Skeletal muscle satellite cell (primary cell): Measurements from ENCODE around the gene EXD2.

Experiments used
- H3K27me3 ChIP-seq: 2 replicates; pipeline ENCODE4 v1.7.0; 2013; ENCODE audit warnings: low read length; ENCODE audit not compliant: control insufficient read depth, insufficient read depth
- H3K36me3 ChIP-seq: 2 replicates; pipeline ENCODE4 v1.7.0; 2013; ENCODE audit warnings: mild to moderate bottlenecking, control low read depth, low read length; ENCODE audit not compliant: insufficient read depth
- H3K4me1 ChIP-seq: 2 replicates; pipeline ENCODE4 v1.7.0; 2013; ENCODE audit warnings: low read length; ENCODE audit not compliant: control insufficient read depth, insufficient read depth
- H3K4me2 ChIP-seq: 2 replicates; pipeline ENCODE4 v1.7.0; 2013; ENCODE audit warnings: mild to moderate bottlenecking, low read length
- H3K4me3 ChIP-seq: 2 replicates; pipeline ENCODE4 v1.7.0; 2013; ENCODE audit warnings: low read length
- H3K9ac ChIP-seq: 2 replicates; pipeline ENCODE4 v1.7.0; 2013; ENCODE audit warnings: mild to moderate bottlenecking, low read depth, low read length, moderate library complexity
- H3K9me3 ChIP-seq: replicated peaks from 2 replicates; pipeline ENCODE4 v1.7.0; 2013; ENCODE audit warnings: mild to moderate bottlenecking, control low read depth, low read length

EXD2 gene

DNA sequence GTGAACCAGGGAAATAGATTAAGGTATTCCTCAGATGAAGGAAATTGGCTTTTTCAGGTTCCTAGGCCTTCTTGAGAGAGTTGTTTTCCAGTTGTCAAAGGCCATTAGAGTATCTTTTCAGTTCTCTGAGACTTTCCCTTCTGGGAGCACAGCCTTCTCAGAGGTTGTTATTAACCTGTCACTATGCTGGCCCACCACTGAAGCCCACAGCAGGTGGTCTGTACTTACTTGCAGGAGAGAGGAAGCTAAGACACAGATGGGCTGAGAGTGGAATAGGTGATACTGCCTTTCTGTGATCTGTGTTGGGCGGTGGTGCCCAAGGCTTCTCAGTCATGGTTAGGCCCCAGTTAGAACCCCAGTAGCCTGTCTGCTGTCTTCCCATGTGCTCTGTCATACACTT is 45.8 kb downstream of the EXD2 start:
- H3K4me3 ChIP-seq: no peak overlapping the region
- H3K4me2 ChIP-seq: no peak overlapping the region
- no peak overlapping the region for H3K9ac ChIP-seq
- H3K9me3 ChIP-seq: no peaks in the 10 kb centered on the region
- H3K27me3 ChIP-seq: no peaks in the 10 kb centered on the region
- peaks cover 30% of the 10 kb centered on the region for H3K36me3 ChIP-seq
- H3K4me1 ChIP-seq: no peaks in the 10 kb centered on the region

DNA sequence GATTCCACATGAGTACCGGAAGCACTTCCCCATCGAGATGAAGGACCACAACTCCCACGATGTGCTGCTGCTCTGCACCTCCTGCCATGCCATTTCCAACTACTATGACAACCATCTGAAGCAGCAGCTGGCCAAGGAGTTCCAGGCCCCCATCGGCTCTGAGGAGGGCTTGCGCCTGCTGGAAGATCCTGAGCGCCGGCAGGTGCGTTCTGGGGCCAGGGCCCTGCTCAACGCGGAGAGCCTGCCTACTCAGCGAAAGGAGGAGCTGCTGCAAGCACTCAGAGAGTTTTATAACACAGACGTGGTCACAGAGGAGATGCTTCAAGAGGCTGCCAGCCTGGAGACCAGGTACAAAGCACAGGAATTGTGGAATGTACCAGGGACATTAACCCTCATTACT is 46.3 kb downstream of the EXD2 start:
- Histone ChIP-seq H3K4me1 (no peaks in the 10 kb centered on the region), H3K27me3 (no peaks in the 10 kb centered on the region), H3K9ac (no peak overlapping the region), H3K4me2 (no peak overlapping the region), H3K4me3 (no peak overlapping the region), H3K9me3 (no peaks in the 10 kb centered on the region), H3K36me3 (peaks cover 30% of the 10 kb centered on the region)

DNA sequence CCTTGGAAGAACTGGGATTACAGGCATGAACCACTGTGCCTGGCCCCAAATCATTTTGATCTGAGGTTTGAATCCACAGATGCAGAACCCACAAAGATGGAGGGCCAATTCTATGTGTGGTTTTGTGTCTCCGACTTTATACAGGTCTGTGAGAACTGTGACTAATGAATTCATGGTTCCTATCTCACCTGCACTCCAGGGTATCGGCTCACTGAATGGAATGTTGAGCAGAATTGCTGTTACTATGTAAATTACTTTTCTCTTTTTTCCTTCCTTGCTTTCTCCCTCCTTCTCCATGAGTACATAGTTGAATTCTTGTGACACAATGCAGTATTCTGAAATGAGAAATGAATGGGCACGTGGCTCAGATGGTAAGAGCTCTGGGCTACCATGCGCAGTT is 47.6 kb downstream of the EXD2 start:
- H3K4me2 ChIP-seq: no peak overlapping the region
- no peaks in the 10 kb centered on the region for H3K27me3 ChIP-seq
- peaks cover 30% of the 10 kb centered on the region for H3K36me3 ChIP-seq
- no peak overlapping the region for H3K9ac ChIP-seq
- H3K9me3 ChIP-seq: no peaks in the 10 kb centered on the region
- H3K4me3 ChIP-seq: no peak overlapping the region
- no peaks in the 10 kb centered on the region for H3K4me1 ChIP-seq

DNA sequence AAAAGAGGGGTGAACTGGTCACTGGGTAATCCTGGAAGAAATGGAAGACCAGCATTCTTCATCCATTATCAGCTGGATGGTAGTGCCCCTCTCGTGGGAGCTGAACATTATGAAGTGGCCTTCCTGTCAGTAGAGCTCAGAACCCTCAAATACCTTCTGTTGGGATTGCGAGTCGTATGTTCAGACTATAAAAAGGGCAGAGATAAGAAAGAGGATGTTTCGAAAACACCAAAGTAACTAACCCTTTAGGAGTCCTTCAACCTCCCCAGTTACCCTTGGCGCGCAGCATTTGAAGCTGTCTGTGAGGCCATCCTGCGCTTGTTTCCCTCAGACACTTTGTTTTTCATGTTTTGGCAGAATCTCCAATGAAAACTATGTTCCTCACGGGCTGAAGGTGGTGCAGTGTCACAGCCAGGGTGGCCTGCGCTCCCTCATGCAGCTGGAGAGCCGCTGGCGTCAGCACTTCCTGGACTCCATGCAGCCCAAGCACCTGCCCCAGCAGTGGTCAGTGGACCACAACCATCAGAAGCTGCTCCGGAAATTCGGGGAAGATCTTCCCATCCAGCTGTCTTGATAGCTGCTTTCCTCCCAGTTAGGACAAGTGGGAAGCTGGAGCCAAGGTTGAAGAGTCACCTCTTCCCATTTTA is 49.4 kb downstream of the EXD2 start:
- Histone ChIP-seq H3K9me3 (no peaks in the 10 kb centered on the region), H3K4me3 (no peak overlapping the region), H3K27me3 (no peaks in the 10 kb centered on the region), H3K36me3 (peaks cover 30% of the 10 kb centered on the region), H3K4me1 (no peaks in the 10 kb centered on the region), H3K9ac (no peak overlapping the region), H3K4me2 (no peak overlapping the region)

DNA sequence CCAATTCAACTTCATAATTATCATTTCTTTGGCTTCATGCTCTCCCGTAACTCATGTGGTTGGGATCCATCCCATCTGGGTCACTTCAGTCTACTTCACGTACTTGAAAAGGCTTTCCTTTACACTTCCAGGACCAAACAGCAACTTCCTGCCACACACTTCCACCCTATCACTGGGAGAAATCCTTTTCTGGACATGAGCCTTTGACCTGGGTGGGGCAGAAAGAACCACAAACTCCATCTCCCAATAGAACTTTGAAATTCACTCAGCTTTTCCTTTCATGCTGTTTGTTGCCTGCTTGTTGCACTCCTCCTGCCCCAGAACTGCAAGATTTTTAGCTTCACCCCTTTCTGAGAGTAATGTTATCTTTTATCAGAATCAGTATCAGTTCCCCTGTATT is 50.3 kb downstream of the EXD2 start:
- Histone ChIP-seq H3K27me3 (no peaks in the 10 kb centered on the region), H3K4me3 (no peak overlapping the region)

DNA sequence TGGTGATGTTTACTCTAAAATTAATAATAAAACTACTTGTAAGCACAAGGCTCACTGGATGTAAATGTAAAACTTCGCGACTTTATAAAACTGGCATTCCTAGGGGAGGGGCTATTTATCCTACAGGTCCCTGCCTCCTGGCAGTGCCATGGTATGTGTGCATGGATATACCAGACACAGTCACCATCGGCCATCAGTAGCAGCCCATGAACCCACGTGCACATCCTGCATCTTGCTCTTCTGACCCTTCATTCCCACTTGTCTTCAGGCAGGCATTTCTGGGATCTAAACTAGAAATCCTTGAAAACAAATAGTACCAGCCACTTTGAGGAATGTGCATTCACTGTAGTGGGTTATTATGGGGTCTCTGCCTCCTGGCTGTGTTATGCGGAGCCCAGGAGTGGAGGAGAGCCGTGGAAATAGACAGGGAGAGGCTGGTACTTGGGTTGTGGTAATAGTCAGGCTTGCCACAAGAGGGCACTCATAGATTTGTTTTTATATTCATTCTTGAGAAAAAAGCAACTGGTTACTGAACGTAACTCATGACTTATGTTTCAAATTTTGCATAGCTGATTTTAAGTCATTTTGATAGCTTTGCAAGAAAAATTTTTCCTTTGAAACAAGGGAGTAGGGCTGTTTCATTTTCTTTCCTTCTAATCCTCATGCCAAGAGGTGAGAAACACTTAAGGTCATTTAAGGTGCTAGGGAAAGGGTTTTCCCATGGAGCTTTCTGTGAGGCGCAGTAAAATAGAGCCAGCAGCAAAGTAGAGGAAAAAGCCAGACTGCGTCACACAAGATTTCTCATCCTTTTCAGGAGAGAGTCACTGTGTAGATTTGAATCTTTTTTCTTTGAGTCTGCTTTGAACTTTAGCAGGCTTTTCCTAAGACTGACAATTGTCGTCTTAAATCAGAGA is 51.3 kb downstream of the EXD2 start:
- Histone ChIP-seq H3K4me3 (no peak overlapping the region), H3K9ac (no peak overlapping the region), H3K4me1 (no peaks in the 10 kb centered on the region), H3K36me3 (peaks cover 14% of the 10 kb centered on the region), H3K4me2 (peak overlapping the region; percentile 9), H3K9me3 (no peaks in the 10 kb centered on the region), H3K27me3 (no peaks in the 10 kb centered on the region)

More for the DNA sequence above, 50.3 kb downstream of the EXD2 start:
- Histone ChIP-seq H3K36me3 (peaks cover 23% of the 10 kb centered on the region), H3K9ac (no peak overlapping the region), H3K9me3 (no peaks in the 10 kb centered on the region), H3K4me2 (no peak overlapping the region), H3K4me1 (no peaks in the 10 kb centered on the region)

DNA sequence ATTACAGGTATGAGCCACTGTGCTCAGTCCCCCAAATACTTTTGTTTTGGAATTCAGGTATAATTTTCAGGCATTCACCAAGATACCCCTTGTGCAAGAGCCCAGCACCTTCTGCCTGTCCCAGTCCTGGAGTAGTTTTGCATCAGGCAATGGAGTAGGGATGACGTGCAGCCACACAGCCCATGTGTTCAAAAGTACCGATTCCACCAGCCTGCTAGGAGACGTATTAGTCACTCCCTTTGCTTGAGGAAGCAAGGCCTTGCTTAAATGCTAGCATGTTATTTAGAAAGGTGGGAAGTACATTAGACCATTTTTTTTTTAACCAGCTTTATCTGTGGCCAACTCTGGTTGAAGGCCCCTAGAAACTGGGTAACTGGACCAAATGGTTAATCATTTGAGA is 53.6 kb downstream of the EXD2 start:
- Histone ChIP-seq H3K9me3 (no peaks in the 10 kb centered on the region), H3K9ac (no peak overlapping the region), H3K27me3 (no peaks in the 10 kb centered on the region), H3K4me3 (no peak overlapping the region), H3K4me2 (no peak overlapping the region), H3K4me1 (no peaks in the 10 kb centered on the region), H3K36me3 (peaks cover 3% of the 10 kb centered on the region)

DNA sequence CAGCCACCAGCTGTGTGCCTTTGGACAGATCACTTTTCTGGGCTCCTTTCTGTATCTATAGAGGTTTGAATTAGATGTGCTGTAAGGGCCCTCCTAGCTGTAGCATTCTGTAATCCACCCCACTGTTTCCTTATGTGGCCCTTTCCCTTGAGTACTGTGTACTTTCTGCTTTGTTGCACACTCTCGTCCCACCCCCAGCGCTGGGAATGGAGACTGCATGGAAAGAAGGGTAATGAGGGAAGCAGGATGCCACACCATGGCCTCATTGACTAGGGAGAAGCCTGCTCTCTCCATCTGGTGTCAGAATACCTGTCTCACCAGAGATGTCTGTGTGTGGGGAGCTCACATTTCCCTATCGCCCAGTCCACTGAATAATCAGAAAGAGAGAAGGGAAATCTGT is 55.0 kb downstream of the EXD2 start:
- no peak overlapping the region for H3K9ac ChIP-seq
- H3K36me3 ChIP-seq: no peaks in the 10 kb centered on the region
- H3K4me2 ChIP-seq: no peak overlapping the region
- no peak overlapping the region for H3K4me3 ChIP-seq
- H3K27me3 ChIP-seq: peaks cover 10% of the 10 kb centered on the region
- H3K9me3 ChIP-seq: no peaks in the 10 kb centered on the region
- no peaks in the 10 kb centered on the region for H3K4me1 ChIP-seq

DNA sequence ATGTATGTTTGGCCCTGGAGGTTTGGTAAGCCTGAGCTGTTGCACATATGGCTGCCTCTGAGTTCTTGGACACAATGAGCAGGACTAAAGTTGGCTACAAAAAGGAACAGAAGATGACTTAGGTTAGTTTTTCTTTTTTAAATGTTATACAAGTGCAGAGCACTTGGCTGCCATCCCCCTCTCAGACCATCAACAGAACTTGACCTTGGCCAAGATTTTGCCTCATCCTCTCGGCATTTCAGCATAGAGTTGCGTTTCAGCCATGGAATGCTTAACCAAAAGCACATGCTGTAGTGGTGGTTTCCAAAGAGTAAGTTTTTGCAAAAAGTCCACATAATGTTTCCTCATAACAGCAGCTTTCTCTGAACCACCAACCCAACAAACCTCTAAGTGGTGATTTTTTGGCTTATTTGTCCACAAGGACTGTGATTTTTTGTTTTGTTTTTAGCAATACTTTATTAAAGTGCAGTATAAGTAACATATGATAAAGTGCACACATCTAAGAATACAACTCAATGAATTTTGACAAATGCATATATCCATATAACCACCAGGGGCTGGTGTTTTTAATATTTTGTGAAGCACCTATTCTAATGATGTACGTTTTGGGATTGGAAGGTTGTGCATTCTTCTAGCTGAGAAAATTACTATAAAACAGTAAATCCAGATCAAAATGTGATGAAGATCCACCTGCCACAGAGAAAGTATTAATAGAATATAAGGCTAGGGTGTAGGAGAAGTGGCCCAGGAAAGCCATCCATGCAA is 56.6 kb downstream of the EXD2 start:
- Histone ChIP-seq H3K27me3 (peaks cover 10% of the 10 kb centered on the region), H3K4me2 (no peak overlapping the region), H3K9me3 (no peaks in the 10 kb centered on the region), H3K36me3 (no peaks in the 10 kb centered on the region), H3K4me3 (no peak overlapping the region), H3K4me1 (no peaks in the 10 kb centered on the region), H3K9ac (no peak overlapping the region)

DNA sequence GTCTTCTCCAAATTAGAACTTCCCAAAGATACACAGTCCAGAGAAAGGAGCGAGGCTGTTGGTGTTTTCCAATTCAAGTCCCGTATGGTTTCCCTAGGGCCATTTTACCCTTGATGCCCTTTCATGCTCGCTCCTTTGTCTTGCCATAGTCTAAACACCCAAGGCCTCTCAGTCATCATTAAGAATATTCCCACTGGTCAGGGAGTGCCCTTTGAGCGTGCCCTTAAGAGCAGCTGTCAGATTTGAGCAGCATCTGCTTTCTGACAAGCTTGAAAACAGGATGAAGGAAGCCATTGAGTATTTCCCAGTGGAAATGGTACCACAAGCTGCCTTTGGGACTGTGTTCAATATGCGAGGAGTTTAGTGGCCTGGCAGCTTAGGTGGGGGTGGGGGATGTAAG is 58.3 kb downstream of the EXD2 start:
- Histone ChIP-seq H3K36me3 (no peaks in the 10 kb centered on the region), H3K9me3 (no peaks in the 10 kb centered on the region), H3K4me2 (no peak overlapping the region), H3K27me3 (peaks cover 16% of the 10 kb centered on the region), H3K4me1 (no peaks in the 10 kb centered on the region), H3K9ac (no peak overlapping the region), H3K4me3 (no peak overlapping the region)

DNA sequence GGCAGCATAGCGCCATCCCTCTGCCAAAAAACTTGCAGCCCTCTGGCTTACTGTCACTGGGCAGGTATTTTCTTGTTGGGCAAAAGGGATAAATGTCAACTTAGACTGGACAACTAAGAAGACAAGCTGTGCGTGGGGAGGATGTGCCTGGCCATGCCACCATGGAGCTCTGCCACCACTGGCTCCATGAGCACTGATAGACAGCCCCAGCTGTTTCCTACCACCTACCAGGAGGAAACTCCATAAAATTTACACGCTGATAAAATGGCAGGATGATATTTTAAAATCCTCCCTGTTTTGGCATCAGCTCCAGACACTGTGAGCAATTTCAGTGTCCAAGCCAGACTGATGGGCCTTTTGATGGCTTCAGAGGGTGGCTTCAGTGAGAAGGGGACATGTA is 61.6 kb downstream of the EXD2 start:
- H3K9ac ChIP-seq: no peak overlapping the region
- peaks cover 30% of the 10 kb centered on the region for H3K27me3 ChIP-seq
- no peaks in the 10 kb centered on the region for H3K36me3 ChIP-seq
- no peak overlapping the region for H3K4me2 ChIP-seq
- H3K9me3 ChIP-seq: no peaks in the 10 kb centered on the region
- H3K4me1 ChIP-seq: no peaks in the 10 kb centered on the region
- H3K4me3 ChIP-seq: no peak overlapping the region
